Stimulated activated CD4-positive, alpha-beta T cell treated with anti-CD3 and anti-CD28 coated beads, Interleukin-4, amount 100 ng/mL, for 24 hours (primary cell): Measurements from ENCODE around the gene DOCK4.

Source experiments
- DNase-seq: peaks from one replicate; pipeline ENCODE4 v3.0.0-alpha.2; 2020

Gene DOCK4

GRCh38 chr7:111990643-111991042, 215.6 kb downstream of the DOCK4 start:
- DNase-seq = no peak

GRCh38 chr7:111987886-111988285, 218.3 kb downstream of the DOCK4 start:
- DNase-seq = no peak

DNA sequence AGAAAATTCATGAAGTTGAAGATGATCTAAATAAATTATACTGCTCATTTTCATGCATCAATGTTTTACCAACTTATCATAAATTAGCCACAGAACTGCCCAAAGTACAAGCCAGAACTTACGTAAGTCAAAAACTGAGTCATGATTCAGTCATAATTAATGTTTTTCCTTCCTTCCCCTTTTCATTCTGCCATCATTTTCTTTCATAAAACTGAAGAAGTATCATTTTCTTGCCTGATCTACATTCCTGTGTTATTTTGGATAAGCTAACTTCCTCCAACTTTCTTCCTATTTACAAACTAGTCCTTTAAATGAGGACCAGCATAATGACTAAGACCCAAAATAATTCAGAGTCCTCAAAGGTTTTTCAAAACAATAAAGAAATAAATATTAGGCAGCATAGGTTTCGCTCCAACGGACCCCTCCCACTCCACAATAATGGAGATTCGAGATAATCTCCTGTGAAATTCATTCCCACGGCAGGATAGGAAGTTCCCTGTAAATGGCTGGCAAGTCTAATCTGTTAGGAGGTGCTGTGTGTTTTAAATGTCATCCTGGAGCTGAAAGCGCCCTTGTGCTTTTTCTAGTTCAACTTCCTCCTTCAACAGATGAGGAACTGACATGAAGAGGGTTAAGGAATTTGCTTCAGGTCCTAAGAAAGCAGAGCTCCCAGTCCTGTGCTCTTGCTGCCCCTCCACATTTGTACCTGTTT, 218.9 kb downstream of the DOCK4 start:
- DNase-seq = no peak

GRCh38 chr7:111986601-111987000, 219.6 kb downstream of the DOCK4 start:
- DNase-seq = no peak

- DNase-seq = no peak
These were observed 220.4 kb downstream of the DOCK4 start for GRCh38 chr7:111985798-111986197.

- DNase-seq = no peak
These were observed 223.4 kb downstream of the DOCK4 start for GRCh38 chr7:111982804-111983203.

- DNase-seq = no peak
These were observed 224.1 kb downstream of the DOCK4 start for GRCh38 chr7:111982133-111982532.

DNA sequence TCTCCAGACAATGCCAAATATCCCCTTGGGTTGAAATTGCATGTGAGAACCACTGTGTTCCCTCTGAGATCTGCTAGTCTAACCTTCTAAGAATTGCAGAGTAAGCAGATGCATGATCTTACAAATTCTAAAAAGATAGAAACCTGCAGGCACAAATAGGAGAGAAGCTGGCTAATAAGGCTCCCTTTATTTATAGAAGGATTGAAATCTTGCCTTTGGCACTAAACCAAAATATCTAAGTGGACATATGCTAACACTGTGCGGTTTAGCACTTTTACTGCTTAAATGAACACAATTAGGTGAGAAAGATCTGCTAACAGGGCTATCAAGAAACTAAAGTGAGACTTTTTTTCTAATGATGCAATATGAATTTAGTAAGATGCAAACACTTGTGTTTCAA, 225.5 kb downstream of the DOCK4 start:
- no peak for DNase-seq

GRCh38 chr7:111975346-111975745, 230.9 kb downstream of the DOCK4 start:
- DNase-seq = no peak

- DNase-seq = no peak
These were observed 245.2 kb downstream of the DOCK4 start for GRCh38 chr7:111960984-111961383.

DNA sequence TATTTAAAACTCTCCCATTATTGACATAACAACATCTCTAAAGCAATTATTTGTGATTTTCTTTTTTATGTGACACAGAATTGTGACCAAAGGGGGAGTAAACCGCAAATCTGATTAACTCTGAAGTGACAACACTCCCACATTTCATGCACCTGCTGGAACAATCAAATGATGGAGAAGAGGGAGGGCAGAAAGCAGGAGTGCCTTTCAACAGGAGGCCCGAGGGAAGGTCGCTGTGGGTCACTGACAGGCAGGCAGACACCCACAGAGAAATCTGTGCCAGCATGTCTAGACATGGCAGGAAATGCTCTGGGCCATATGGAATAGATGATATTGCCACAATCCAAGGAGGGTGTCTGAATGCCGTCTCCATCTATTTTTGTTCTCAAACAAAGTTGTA, 247.3 kb downstream of the DOCK4 start:
- no peak for DNase-seq

DNA sequence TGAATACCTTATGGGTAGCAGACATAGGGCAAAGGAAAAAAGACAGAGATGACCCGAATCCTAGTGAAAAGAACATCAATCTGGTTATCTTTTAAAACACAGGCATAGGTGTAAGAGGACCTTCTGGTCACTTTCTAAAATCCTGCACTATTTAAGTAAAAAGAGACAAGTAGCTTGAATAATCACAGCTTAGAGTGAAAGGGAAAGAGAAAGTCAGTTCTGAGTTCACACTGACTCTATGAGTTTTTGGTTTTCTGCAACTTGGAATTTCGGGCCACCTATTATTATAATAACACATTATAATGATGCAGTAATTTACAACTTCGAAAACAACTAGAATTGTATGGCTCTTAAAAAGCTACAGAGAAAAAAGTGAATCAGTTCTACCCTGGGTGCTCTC, 247.8 kb downstream of the DOCK4 start:
- DNase-seq = no peak

GRCh38 chr7:111955616-111956015, 250.6 kb downstream of the DOCK4 start:
- DNase-seq = no peak

GRCh38 chr7:111954474-111955381, 251.5 kb downstream of the DOCK4 start:
- no peak for DNase-seq

- no peak for DNase-seq
These were observed 252.1 kb downstream of the DOCK4 start for GRCh38 chr7:111954056-111954455.

GRCh38 chr7:111953611-111954010, 252.6 kb downstream of the DOCK4 start:
- no peak for DNase-seq

DNA sequence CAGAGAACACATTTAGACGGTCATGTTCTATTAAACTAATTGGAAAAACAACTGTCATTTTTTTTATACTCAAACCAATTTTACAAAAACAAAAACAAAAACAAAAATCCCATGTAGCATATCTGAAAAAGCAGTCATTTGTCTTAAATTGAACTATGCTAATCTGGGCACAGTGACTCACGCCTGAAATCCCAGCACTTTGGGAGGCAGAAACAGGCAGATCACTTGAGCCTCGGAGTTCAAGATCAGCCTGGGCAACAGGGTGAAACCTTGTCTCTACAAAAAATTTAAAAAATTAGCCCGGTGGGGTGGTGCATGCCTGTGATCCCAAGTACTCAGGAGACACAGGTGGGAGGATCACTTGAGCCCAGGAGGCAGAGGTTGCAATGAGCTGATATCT, 253.4 kb downstream of the DOCK4 start:
- no peak for DNase-seq

DNA sequence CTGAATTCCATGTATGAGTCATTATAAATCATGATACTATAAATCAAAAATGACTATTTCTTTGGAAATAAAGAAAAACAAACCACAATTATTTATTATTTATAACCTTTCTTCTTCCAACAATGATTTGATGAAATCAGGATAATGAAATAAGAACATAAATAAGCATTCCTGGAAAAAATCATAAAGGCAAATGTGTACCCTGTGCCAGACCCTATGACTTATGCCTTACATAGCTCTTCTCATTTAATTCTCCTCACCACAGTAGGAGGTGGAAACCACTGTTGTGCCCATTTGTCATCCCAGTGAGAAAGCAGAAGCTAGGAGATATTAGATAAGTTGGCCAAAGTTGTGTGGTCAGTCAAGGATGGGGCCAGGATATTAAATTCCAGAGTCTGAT, 255.1 kb downstream of the DOCK4 start:
- no peak for DNase-seq

GRCh38 chr7:111942450-111943081, 263.6 kb downstream of the DOCK4 start:
- no peak for DNase-seq

DNA sequence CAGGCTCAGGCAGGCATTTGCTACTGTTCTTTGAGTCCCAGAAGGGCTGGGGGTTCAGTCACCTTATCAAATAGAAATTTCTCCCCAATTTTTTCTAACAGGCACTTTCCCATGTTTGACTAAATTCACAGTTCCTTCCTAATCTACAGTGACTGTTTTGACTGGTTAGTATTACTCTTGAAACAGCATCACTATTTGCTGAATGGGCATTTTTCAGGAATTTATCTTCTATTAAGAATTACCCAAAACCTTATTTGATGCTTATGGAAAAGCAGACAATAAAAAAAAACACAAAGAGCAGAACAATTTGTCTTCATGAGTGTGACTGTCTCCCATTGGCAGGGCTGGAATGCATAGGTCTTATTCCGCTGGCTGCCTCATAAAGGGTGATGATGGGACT, 269.0 kb downstream of the DOCK4 start:
- DNase-seq = no peak

GRCh38 chr7:111933609-111934008, 272.6 kb downstream of the DOCK4 start:
- no peak for DNase-seq

DNA sequence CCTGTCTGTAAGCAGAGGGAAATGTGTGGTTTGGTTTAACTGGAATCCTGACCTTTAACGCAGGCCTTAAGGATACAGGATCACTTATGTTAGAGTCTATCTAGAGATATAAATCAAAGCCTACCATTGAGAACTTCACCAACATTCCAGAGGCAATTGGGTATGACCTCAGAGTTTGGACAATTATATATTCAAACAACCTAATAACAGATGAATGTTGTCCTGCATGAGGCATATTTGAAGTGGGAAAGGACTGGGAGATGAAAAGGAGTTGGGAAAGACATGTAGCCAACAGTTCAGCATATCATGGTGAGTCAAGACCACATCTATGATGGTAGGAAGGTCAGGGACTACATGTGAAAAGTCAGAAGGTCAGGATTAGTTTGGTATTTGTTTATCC, 274.2 kb downstream of the DOCK4 start:
- DNase-seq = no peak

- no peak for DNase-seq
These were observed 275.1 kb downstream of the DOCK4 start for GRCh38 chr7:111931016-111931517.

GRCh38 chr7:111929264-111929663, 276.9 kb downstream of the DOCK4 start:
- no peak for DNase-seq
